ENCODE results near the gene NFKBIL1.
"Not testable (repeated sequence)": the region's sequence is repeated elsewhere in the genome, so short reads cannot be mapped to it uniquely, and the experiment has no call there.

Gene NFKBIL1, protein sequence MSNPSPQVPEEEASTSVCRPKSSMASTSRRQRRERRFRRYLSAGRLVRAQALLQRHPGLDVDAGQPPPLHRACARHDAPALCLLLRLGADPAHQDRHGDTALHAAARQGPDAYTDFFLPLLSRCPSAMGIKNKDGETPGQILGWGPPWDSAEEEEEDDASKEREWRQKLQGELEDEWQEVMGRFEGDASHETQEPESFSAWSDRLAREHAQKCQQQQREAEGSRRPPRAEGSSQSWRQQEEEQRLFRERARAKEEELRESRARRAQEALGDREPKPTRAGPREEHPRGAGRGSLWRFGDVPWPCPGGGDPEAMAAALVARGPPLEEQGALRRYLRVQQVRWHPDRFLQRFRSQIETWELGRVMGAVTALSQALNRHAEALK

DNA sequence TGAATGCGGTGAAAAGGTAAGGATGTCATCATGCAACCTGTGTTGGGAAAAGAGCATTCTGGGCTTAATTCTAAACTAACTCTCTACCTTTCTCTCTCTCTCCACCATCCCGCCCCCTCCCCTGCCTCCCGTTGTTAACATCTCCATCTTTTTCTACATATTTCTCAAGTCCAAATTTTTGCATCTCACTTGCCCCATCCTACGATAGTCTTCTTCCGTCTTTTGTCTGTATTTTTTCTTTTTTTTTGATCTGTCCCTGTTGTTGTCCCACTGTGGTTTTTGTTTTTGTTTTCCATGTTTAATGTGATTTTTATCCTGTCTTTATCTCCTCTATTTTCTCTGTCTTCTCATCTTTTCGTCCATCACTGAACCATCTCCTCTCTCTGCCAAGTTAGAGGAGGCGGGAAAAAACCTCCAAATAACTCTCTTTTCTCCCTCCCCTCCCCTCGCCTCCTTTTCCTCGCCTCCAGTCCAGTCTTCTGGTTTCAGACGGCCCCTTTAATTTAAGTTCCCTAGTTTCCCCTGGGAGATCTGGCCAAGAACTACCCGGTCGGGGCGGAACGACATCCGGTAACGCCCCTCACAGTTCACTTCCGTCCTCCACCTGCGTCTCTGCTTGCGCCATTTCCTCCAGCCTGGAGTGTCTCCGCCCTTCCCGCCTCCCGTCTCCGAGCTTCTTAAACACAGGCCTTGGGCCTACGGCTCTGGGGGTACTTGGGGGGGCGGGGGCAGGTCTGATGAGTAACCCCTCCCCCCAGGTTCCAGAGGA is at the start of gene NFKBIL1:
TSS of gene NFKBIL1 (plus strand) at position 651 of the 769 bp plus-strand sequence. CDS start at position 738, 87 bp downstream.
- DNase-seq: peak; percentile 83

DNA sequence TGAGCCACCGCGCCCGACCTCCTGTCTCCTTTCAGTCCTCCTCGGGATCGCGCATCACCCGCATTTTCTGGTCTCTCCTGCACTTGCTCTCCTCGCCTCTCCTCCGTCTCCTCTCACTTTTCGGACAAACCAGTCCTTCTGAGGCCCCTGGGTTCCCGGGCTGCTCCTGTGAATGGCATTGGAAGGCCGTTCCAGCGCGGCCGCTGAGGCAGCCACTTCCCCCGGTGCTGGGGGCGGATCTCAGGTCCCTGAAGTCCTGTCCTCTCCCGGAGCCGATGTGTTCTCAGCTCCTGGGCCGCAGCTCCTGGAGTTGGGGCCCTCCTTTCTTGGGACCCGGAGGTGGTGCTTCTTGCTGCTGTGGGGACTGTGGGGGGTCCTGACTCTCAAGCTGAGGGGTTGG is 48.7 kb upstream of the NFKBIL1 start:
- DNase-seq: no peak

DNA sequence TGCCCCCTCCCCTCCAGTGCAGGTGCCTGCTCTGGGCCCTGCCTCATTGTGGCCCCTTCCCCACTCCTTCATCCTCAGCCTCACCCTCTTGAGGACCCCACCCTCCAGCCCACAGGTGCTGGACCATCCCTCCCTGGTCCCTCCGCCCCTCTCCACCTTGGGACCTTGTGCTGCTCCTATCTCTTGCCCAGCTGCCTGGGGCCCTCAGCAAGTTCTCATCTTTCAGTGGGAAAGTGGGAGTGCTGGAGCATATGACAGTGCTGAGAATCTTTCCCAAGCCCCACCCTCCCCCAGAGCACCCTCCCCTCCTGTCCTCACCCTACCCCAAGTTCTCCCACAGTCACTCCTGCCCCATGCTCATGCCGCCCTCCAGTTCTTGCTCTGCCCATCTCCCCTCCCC is 47.8 kb upstream of the NFKBIL1 start:
- not testable (repeated sequence) for DNase-seq

DNA sequence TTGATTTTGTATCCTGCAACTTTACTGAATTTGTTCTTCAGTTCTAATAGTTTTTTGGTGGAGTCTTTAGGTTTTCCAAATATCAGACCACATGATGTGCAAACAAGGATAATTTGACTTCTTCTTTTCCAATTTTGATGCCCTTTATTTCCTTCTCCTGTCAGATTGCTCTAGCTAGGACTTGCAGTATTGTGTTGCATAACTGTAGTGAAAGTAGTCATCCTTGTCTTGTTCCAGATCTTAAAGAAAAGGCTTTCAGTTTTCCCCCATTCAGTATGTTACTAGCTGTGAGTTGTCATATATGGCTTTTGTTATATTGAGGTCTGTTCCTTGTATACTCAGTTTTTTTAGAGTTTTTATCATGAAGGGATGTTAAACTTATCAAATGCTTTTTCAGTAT is 44.8 kb upstream of the NFKBIL1 start:
- no peak for DNase-seq

DNA sequence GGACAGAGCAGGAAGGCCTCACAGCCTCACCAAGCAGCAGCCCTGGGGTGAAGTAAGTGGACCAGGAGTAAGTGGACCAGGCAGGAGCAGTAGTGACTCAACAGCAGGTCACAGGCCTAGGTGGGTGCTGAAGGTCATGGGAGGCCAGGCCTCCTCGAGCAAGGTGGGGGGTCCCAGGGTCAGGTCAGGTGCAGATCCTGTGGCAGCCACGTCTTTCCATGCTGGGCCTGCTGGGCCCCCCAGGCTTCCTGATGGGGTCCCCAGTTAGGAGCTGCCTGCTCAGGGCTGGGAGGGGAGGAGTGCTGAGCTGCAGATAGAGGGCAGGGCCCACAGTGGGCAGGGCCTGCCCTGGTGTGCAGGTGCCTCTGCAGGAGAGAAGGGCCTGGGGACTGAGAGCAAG is 38.4 kb upstream of the NFKBIL1 start:
- DNase-seq: not testable (repeated sequence)

DNA sequence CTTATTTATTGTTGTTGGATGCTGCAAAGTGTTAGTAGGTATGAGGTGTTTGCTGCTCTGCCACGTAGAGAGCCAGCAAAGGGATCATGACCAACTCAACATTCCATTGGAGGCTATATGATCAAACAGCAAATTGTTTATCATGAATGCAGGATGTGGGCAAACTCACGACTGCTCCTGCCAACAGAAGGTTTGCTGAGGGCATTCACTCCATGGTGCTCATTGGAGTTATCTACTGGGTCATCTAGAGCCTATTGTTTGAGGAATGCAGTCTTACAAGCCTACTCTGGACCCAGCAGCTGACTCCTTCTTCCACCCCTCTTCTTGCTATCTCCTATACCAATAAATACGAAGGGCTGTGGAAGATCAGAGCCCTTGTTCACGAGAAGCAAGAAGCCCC is 37.4 kb upstream of the NFKBIL1 start:
- DNase-seq: no peak

DNA sequence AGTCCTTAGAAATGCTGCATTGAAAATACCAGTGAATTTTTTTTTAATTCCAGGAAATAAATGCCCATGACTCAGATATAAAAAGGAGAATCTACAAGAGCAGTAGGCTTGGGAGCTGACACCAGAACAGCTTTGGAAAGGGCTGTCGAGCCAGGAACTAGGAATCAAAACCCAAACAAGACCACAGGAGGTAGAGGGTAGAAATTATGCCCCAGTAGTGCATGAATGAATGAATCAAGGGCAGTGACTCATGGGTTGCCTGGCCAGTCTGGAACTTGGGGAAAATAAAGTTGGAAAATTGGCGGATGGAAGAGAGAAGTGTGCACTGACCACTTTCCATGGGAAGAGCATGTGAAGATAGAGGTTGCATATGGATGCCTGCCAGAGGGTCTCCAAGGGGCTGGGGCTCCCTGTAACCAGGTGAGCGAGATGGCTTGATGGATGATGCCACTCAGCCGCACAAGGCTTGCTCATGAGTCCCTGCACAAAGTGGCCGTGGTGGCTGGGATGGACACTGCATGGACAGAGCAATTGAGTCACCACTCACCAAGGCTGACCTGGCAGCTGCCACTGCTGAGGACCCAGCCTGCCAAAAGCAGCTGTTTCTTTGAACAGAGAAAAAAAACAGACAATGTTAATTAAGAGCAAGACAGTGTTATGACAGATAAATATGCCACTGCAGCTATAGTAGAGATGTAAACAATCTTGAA is 33.8 kb upstream of the NFKBIL1 start:
- no peak for DNase-seq

DNA sequence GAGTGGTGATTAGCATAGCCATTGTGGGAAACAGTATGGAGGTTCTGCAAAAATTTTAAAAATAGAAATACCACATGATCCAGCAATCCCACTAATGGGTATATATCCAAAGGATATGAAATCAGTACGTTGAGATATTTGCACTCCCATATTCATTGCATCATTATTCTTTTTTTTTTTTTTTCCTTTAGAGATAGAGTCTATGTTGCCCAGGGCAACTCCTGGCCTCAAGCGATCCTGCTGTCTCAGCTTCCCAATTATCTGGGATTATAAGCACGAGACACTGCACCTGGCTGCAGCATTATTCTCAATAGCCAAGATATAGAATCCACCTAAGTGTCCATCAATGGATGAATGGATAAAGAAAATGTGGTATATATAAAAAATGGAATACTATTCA is 25.6 kb upstream of the NFKBIL1 start:
- no peak for DNase-seq

DNA sequence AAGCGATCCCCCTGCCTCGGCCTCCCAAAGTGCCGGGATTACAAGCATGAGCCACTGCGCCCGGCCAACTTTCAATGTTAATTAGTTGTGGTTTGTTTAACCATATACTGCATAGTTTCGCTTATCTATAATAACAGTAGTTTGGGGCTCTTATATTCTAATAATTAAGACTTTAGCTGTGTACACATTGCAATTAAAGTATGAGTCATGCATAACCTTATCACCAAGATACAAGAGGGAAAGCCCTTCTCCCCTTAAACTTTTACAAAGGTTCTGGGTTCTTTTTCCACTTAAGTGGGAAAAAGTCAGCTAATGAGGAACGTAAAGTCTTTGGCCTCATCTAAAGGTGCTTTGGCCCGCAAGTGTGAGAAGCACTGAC is 21.9 kb upstream of the NFKBIL1 start:
- no peak for DNase-seq

DNA sequence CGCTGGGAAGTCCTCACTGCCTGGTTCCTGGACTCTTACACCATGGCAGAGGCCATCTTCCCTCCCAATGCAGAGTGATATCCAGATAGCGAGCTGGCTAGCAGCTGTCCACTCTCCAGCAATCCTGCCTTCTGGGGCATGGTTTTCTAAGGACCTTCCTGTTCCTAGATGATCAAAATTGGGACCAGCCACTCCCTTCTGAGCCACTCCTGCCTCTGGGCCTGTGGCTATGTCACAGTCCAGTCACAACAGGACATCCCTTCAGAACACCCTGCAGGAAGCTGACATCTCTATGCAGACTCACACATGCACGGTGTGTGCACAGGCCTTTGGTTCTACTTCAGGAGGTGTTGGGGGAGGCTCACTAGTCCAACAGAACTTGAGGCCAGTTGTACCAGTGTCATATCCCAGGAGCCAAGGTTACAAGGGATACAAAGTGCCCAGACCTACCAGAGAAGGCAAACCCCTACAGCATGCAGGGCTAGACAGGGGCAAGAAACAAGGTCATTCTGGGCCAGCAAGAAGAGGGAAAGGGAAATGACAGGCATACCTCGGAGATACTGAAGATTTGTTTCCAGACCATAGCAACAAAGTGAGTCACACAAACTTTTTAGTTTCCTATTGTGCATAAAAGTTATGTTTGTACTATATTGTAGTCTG is 21.3 kb upstream of the NFKBIL1 start:
- no peak for DNase-seq

DNA sequence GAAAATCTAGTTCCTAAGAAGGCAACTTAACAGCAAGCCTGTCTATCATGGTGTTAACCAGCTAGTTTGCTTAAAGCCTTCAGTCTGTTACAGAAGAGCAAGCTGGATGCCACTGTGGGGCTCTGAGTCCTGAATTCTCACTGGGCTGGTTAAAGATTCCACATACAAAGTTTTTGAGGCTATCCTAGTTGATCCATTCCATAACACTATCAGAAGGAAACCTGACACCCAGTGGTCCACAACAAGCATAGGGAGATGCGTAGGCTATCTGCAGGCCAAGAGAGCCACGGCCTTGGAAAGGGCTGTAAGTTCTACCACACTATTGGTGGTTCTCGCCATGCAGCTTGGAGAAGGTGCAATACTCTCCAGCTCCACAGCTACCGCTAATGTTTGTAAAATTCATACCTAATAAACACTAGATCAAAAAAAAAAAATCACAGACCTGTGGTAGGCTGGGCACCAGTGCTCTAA is 19.1 kb upstream of the NFKBIL1 start:
- DNase-seq: no peak

DNA sequence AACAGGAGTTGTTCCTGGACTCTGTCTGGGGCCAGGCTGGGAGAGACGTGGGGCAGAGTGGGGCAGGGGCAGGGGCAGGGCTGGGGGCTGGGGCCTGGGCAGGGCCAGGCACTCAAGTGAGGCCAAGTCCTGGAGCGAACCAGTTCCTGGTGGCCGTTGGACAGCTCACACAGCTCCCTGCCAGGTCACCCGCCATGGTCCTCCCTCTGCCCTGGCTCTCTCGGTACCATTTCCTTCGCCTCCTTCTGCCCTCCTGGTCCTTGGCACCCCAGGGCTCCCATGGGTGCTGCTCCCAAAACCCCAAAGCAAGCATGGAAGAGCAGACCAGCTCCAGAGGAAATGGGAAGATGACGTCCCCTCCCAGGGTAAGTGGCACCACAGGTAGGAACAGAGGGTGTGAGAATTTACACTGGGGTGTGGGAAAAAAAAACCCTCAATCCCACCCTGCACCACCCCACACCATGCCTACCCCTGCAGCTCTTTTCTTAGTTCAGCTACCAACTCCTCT is 18.5 kb upstream of the NFKBIL1 start, which contains the start of gene MCCD1:
TSS of gene MCCD1 (plus strand) at position 142 of the 508 bp plus-strand sequence. CDS start at position 195, 53 bp downstream.
- DNase-seq: no peak

DNA sequence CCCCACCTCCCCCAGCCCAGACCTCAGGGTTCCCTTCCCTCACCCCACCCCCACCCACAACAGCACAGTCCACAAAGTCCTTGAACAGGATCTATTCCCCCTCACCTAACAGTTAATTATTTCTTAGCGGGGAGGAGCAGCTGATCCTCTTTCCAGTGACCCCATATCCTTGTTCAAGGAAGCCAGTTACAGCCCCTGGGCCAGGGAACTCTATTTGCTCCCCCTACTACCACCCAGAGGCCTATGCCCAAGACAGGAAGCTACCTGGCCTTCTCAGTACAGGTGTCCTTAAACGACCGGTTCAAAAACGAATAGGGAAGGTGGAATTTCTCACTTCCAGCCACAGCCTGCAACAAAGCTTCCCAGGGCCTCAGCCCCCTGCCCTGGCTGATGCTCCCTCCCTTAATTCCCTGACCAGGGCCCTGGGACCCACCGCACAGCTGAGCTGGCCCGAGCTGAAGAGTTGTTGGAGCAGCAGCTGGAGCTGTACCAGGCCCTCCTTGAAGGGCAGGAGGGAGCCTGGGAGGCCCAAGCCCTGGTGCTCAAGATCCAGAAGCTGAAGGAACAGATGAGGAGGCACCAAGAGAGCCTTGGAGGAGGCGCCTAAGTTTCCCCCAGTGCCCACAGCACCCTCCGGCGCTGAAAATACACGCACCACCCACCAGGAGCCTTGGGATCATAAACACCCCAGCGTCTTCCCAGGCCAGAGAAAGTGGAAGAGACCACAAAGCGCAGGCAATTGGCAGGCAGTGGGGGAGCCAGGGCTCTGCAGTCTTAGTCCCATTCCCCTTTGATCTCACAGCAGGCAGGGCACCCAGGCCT is 17.9 kb upstream of the NFKBIL1 start:
- no peak for DNase-seq

DNA sequence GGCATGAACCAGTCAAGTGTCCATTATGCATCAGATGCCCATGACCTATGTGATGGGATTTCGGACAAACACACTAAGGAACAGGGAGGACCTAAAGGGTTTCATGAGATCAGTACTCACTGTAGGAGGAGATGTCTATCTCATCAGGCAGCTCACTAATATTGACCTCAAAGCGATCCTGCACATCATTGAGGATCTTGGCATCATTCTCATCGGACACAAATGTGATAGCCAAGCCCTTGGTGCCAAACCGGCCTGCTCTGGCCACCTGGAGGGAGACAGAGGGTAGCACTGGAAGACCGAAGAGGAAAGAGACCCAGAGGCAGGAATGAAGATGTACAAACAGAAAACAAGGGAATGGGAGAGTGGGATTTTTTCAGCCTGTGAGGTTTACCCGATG is 16.7 kb upstream of the NFKBIL1 start:
- no peak for DNase-seq

DNA sequence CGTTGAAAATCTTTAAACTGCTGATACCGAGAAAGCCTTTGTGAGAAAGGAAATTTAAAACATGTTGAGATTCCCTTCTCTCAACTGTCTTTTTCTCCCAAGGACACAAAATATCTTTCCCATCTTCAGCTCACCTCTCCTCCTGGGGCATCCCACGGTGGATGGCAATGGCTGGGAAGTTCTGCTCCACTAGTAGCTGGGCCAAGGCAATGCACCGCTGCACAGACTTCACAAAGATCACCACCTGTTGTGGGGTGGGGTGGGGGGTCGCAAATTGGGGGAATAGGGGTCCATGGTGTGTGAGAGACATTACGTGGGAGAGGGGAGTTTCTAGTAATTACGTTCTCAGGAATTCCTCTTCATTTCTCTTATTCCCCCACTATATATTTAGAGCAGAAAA is 16.2 kb upstream of the NFKBIL1 start:
- no peak for DNase-seq

DNA sequence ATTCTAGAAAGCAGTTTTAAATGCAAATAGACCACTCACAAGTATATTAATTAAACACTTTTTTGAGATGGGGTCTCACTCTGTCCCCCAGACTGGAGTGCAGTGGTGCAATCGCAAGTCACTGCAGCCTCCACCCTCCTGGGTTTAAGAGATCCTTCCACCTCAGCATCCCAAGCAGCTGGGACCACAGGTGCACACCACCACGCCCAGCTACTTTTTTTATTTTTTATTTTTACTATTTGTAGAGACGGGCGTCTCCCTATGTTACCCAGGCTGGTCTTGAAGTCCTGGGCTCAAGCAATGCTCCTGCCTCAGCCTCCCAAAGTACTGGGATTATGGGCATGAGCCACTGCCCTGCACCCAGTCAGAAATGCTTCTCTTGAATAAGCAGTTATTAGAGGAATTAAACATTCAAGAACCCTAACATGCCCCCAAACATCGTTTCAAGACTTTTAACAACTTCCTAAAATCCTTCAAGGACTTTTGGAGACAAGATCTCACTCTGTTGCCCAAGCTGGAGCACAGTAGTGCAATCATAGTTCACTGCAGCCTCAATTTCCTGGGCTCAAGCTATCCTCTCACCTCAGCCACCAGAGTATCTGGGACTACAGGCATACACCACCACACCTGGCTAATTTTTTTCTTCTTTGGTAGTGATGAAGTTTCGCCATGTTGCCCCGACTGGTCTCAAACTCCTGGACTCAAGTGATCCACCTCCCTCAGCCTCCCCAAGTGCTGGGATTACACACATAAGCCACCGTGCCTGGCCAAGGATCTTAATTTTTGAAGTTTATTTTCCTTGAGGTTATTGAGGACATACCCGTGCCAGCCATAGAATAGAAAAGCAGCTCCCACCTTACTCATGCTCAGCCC is 15.4 kb upstream of the NFKBIL1 start:
- no peak for DNase-seq

DNA sequence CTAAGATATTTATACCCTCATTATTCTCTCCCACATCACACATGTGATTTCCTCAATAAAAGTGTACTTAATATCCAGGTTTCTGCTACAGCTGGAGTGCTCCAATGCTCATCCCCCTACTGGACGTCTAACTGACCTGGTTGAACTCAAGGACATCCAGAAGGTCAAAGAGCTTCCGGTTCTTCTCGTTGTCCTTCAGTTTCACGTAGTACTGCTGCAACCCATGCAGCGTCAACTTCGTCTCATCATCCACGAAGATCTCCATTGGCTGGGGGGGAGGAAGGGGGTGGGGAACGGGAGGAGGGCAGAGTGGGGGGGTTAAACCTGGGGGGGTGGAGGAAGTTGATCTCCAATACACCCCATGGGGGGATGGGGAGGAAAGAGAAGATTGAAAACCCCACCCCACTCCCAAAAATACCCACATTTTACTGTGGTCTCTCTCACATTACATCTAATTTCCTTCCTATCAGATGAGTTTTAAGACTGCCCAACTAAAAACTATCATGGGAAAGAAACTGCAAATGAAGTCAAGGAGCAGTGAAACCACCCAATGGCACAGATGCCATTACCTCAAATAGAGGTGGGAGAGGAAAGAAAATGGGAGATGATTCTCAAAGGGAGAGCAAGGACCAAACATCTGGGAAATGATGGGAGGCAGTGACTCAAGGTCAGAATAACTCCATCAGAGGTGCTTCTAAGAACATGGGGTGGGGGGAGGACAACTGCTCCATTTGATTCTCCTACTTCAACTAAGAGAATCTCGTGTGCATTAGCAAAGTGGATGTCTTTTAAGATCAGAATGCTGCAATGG is 14.6 kb upstream of the NFKBIL1 start:
- no peak for DNase-seq

DNA sequence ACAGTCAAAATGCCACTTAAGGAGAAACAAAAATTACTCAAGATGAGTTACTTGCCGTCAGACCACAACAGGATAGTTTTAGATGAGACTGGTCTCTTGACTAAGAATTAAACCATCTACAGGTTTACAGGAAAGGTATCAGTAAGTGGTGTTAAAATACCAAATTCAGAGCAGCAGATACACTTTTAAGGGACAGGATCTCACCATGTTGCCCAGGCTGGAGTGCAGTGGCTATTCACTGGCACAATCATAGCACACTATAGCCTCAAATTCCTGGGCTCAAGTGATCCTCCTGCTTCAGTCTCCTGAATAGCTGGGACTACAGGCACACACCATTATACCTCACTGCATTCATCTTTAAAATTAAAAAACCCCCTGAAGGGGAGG is 14.0 kb upstream of the NFKBIL1 start:
- no peak for DNase-seq

DNA sequence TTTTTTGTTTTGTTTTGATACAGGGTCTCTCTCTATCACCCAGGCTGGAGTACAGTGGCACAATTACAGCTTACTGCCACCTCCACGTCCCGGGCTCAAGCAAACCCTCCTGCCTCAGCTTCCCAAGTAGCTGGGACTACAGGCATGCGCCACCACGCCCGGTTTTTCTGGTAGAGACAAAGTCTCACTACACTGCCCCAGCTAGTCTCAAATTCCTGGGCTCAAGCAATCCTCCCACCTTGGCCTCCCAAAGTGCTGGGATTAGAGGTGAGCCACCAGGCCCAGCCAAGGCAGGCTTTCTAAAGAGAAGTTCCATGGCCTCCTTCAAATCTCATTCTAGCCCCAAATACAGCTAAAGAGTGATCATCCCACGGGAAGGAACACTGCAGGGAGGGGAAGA is 13.4 kb upstream of the NFKBIL1 start:
- DNase-seq: no peak

DNA sequence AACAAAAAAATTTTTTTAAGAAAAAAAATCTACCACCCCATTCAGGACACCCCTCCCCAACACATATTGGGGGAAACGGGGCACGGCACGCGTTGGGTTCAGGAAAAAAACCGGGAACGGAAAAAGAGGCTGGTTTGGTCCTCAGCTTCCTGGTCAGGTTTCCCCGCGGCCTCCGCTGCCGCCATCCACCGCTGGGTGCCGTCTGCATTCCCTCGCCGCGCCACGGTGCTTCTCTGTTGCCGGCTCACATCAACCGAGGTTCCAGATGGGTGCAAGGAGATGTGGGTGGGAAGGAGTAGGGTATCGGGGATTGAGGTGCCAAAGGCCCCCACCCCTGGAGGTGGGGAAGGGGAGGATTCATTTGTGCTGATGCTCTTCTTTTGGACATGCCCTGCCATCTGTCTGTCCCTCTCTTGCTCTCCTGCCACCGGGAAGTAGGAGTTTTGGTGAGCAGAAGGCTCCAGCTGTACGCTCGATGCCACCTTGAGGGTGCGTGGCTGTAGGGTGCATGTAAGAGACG is 12.8 kb upstream of the NFKBIL1 start:
- DNase-seq: no peak

Data from activated effector memory CD4-positive, alpha-beta T cell treated with Interleukin-2 at 50 U/mL for 16 hours (primary cell).